ENCODE results near the gene MADCAM1.

The MADCAM1 gene

DNA sequence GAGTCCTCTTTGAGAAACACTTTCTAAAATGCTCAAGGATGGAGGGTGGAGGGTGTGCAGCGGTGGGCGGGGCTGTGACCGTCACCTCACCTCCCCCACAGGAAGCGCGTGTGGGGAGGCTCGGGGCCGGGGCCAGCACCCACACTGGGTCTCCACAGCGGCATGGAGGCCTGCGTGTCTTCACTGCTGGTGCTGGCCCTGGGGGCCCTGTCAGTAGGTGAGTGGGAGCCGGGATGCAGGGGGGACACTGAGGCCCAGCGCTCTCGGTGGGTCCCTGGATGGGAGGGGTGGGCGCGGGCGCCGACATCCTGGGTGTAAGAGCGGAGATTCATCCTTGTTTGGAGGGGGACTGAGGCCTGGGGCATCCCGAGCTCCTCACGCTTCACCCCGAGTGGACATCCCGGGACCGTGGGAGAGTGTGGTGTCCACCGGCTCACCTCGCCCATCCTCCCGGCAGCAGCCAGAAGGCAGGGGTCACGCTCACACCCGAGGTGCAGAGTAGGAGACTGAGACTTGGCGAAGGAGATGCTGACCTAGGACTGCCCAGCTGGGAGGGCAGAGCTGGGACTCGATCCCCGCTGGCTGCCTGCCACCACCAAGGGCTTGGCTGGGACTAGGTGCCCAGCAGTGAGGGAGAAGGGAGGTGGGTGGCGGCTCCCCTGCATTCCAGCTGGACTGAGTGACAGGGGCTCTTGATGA is 47.8 kb downstream of the MADCAM1 start, which contains the start of gene GZMM:
TSS of gene GZMM (plus strand) at position 144 of the 699 bp plus-strand sequence. CDS start at position 163, 19 bp downstream.
- TF ChIP-seq POLR2A (IDR thresholded peaks at IDR 0.05; ENCODE audit: low read depth, low read length): no peak
- no peak for DNase-seq (ENCODE audit: insufficient read length, low spot score)
- FAIRE-seq: no peak

DNA sequence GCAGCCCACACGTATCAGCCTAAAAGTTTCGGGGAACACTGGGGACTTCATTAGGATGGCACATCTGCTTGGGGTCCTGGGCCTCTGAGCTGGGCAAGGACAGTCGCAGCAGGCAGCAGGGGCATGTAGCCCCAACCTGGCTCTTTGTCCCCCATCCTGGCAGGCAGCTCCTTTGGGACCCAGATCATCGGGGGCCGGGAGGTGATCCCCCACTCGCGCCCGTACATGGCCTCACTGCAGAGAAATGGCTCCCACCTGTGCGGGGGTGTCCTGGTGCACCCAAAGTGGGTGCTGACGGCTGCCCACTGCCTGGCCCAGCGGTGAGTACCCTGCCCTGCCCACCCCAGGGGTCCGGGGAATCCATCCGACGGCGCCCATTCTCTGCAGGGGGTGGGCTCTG is 50.8 kb downstream of the MADCAM1 start:
- DNase-seq (ENCODE audit: insufficient read length, low spot score): no peak
- no peak for FAIRE-seq
- TF ChIP-seq POLR2A (IDR thresholded peaks at IDR 0.05; ENCODE audit: low read depth, low read length): no peak

DNA sequence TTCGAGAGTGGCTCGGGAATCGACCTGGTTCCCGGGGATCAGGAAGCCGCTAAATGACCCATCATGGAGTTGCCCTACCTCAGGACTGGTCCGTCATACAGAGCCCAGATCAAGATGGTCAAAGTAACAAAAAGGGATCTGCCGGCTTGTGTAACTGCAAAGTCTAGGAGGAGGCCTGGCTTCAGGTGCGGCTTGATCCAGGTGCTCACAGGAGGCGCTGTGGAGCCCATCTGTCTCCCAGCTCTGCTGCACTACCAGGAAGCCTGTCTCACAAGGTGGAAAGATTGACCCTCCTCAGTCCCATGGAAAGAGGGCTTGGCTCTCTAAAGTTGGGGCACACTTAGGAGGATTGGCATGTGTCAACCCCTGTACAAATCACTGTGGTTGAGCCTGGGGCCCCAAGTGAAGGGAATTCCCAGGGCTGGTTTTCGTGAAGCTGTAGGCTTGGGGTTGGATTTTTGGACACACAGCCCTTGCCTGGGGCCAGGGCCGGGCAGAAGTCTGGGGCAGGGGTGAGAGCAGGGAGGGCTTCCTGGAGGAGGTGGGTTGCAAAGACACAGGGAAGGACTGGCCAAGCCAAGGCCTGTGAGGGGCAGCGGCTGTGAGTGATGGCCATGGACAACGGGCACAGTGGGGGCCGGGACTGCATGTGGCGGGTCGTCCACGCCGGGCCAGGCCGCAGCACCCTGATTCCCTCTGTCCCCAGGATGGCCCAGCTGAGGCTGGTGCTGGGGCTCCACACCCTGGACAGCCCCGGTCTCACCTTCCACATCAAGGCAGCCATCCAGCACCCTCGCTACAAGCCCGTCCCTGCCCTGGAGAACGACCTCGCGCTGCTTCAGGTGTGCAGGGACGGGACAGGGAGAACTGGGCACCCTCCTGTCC is 51.8 kb downstream of the MADCAM1 start:
- no peak for DNase-seq (ENCODE audit: insufficient read length, low spot score)
- TF ChIP-seq POLR2A (IDR thresholded peaks at IDR 0.05; ENCODE audit: low read depth, low read length): no peak
- FAIRE-seq: no peak

DNA sequence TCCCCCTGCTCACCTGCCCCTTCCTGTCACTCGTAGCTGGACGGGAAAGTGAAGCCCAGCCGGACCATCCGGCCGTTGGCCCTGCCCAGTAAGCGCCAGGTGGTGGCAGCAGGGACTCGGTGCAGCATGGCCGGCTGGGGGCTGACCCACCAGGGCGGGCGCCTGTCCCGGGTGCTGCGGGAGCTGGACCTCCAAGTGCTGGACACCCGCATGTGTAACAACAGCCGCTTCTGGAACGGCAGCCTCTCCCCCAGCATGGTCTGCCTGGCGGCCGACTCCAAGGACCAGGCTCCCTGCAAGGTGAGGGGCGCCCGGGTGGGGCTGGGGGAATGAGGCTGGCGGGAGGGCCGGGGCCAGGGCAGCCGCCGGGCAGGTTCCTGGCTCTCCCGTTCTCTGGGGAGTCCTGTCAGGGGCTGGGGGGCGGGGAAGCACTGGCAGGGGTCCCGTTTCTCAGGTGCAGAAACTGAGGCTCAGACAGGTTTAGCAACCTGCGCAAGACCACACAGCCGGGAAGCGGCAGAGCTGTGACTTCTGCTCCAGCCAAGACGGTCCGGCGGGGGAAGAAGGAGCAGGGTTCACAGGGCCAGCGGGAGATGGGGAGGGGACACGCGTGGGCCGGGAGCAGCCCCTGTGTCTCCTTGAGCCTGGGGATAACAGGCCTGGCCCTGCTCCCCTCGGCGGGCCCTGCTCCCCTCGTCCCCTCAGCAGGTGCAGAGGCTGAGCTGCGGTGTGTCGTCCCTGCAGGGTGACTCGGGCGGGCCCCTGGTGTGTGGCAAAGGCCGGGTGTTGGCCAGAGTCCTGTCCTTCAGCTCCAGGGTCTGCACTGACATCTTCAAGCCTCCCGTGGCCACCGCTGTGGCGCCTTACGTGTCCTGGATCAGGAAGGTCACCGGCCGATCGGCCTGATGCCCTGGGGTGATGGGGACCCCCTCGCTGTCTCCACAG is 52.9 kb downstream of the MADCAM1 start:
- DNase-seq (ENCODE audit: insufficient read length, low spot score) (no peak), FAIRE-seq (no peak)
- no peak for TF ChIP-seq POLR2A (IDR thresholded peaks at IDR 0.05; ENCODE audit: low read depth, low read length)

DNA sequence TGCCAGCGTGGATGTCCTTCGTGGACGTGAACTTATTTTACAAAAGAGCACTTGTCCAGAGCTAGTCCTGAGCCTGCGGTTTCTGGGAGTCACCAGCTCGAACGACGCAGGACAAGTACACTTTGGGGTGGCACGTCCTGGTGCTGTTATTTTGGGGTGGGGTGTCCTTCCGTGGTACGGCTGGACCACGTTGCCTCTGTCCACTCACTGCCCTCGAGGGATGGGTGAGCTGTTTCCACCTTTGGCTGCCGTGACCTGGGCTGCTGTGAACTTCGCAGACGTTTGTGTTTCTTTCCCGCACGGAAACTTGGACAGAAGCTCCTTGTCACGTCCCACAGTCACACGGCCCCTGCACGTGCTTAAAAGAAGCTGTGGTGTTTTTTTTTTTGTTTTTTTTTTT is 58.5 kb downstream of the MADCAM1 start:
- no peak for TF ChIP-seq POLR2A (IDR thresholded peaks at IDR 0.05; ENCODE audit: low read depth, low read length)
- DNase-seq (ENCODE audit: insufficient read length, low spot score): no peak
- no peak for FAIRE-seq
